Activated B cell treated with CpG ODN at 0.5 μM for 24 hours (primary cell): ENCODE results near the gene DENND11. TPM values are rescaled to one million over a fixed set of nuclear protein-coding genes. Genes with fewer than 3 reads are reported as not detected.

Source experiments
- ATAC-seq: fragments of 200-7000 bp; cut with Tn5 transposase; one replicate; pipeline ENCODE4 v1.10.0; 2021; ENCODE audit warnings: low read depth, mild to moderate bottlenecking, moderate library complexity
- CTCF ChIA-PET: fragments of 350-600 bp; sonication (Branson Sonifier 250); formaldehyde crosslinking; loops from one replicate; lab custom pipeline; 2021; ENCODE audit warnings: antibody characterized with exemption; lab: Charles Lee
- POLR2A ChIA-PET: fragments of 350-600 bp; sonication (Branson Sonifier 250); formaldehyde crosslinking; loops from one replicate; lab custom pipeline; 2021; ENCODE audit warnings: antibody characterized with exemption; lab: Charles Lee
- DNase-seq: peaks from one replicate; pipeline ENCODE4 v3.0.0; 2022
- H3K27ac Mint-ChIP-seq: one replicate; pipeline ENCODE4 v1.8.0; 2020; ENCODE audit warnings: mixed read lengths
- H3K27me3 Mint-ChIP-seq: one replicate; pipeline ENCODE4 v1.8.0; 2021; ENCODE audit warnings: mixed read lengths
- H3K36me3 Mint-ChIP-seq: one replicate; pipeline ENCODE4 v1.8.0; 2021; ENCODE audit warnings: low read depth, mixed read lengths
- H3K4me1 Mint-ChIP-seq: one replicate; pipeline ENCODE4 v1.8.0; 2021; ENCODE audit warnings: mixed read lengths
- H3K4me3 Mint-ChIP-seq: one replicate; pipeline ENCODE4 v1.8.0; 2020; ENCODE audit warnings: mild to moderate bottlenecking, mixed read lengths
- H3K9me3 Mint-ChIP-seq: one replicate; pipeline ENCODE4 v1.8.0; 2020; ENCODE audit warnings: mixed read lengths
- intact Hi-C: fragments of 100-400 bp; cut with micrococcal nuclease; formaldehyde crosslinking; loops from one replicate; pipeline ENCODE4 v1.15.1; 2024
- total RNA-seq: library from RNA; stranded (reverse); gene quantifications from 2 replicates; pipeline ENCODE4 v1.2.3, GENCODE V29; 2022
- TF ChIP-seq, protein P1 (sequence below): fragments of 200-600 bp; IDR thresholded peaks from one replicate; pipeline ENCODE4 v1.8.0; 2022; ENCODE audit warnings: antibody characterized with exemption, mild to moderate bottlenecking

DENND11 gene
- total RNA-seq, 1 donor from 2014 or later = 58.1 TPM

DNA sequence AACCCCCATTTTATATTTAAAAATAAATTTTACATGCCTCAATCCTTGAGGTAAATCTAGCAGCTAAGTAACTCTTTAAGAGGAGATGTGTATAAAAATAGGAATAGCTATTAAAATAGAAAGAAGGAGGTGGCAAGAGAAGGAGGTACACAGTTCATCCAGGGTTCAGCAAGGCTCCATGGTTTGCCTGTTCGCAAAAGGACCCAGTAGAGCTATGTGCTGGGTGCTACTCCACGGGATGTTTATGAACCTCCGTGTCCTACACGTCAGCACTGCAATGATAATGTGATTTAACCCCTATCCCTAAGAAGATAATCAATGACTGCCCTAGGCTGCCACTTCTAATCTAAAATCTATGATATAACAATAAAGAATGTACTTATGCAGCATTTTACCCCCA is 926 bp upstream of the DENND11 start:
- TF ChIP-seq, protein P1, sequence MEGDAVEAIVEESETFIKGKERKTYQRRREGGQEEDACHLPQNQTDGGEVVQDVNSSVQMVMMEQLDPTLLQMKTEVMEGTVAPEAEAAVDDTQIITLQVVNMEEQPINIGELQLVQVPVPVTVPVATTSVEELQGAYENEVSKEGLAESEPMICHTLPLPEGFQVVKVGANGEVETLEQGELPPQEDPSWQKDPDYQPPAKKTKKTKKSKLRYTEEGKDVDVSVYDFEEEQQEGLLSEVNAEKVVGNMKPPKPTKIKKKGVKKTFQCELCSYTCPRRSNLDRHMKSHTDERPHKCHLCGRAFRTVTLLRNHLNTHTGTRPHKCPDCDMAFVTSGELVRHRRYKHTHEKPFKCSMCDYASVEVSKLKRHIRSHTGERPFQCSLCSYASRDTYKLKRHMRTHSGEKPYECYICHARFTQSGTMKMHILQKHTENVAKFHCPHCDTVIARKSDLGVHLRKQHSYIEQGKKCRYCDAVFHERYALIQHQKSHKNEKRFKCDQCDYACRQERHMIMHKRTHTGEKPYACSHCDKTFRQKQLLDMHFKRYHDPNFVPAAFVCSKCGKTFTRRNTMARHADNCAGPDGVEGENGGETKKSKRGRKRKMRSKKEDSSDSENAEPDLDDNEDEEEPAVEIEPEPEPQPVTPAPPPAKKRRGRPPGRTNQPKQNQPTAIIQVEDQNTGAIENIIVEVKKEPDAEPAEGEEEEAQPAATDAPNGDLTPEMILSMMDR = no peak
- H3K27ac Mint-ChIP-seq = no peak overlapping the region
- no peaks in the 10 kb centered on the region for H3K36me3 Mint-ChIP-seq
- no peaks in the 10 kb centered on the region for H3K9me3 Mint-ChIP-seq
- intact Hi-C loops = no loop called here
- no peak for DNase-seq
- ChIA-PET POLR2A (interaction anchor here (0.6 to 5.2 kb wide), 4 partner anchors 35 to 143 kb away, joined by 3 to 56 read pairs (median 4); partner anchors contain the start of gene SSBP1), CTCF (interaction anchor here (1.5 to 3.4 kb wide), 2 partner anchors 35 to 48 kb away, joined by 4 to 17 read pairs; partner anchors contain the start of gene SSBP1)
- no peak for ATAC-seq
- H3K27me3 Mint-ChIP-seq = no peaks in the 10 kb centered on the region
- H3K4me1 Mint-ChIP-seq = peaks cover 36% of the 10 kb centered on the region
- H3K4me3 Mint-ChIP-seq = peak overlapping the region; percentile 83

DNA sequence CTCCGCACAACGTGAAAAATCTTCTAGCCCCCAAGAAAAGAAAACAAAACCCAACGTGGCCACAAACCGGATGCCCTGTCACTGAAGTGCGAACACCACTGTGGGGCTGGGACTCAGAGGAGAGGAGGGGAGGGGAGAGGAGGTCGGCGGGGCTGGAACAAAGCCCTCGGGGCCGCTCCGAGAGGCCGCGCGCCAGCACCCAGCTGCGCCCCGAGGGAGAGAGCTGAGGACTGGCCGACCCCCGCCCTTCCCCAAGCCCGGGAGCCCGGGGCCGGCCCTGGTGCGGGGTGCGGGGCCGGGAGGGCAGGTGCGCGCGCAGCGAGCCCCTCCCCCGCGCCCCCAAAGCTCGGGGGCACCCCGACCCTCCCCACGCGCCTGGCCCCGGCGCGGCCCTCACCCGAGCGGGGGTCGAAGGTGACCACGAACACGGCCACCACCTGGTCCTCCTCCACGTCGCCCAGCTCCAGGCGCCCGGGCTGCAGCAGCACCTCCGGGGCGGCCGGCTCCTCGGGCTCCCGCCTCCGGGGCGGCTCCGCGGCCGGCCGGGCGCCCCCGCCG is 398 bp downstream of the DENND11 start:
- intact Hi-C loops = loop anchor here (1.0 to 2.0 kb wide), 5 partner anchors 19 to 777 kb away; partner anchors contain the start of genes BRAF and SSBP1
- Mint-ChIP-seq H3K36me3 (peaks cover 3% of the 10 kb centered on the region), H3K9me3 (no peaks in the 10 kb centered on the region), H3K4me3 (peak overlapping the region; percentile 85), H3K27me3 (no peaks in the 10 kb centered on the region), H3K27ac (peak overlapping the region; percentile 75), H3K4me1 (peaks cover 50% of the 10 kb centered on the region)
- ChIA-PET POLR2A (interaction anchor here (1.0 to 5.2 kb wide), 3 partner anchors 36 to 53 kb away, joined by 3 to 56 read pairs (median 3); partner anchors contain the start of gene SSBP1), CTCF (interaction anchor here (0.7 to 3.4 kb wide), 4 partner anchors 36 to 47 kb away, joined by 3 to 17 read pairs (median 6); partner anchors contain the start of gene SSBP1)
- TF ChIP-seq, protein P1 = no peak
- peak; percentile 89 for ATAC-seq
- DNase-seq = peak; percentile 69

DNA sequence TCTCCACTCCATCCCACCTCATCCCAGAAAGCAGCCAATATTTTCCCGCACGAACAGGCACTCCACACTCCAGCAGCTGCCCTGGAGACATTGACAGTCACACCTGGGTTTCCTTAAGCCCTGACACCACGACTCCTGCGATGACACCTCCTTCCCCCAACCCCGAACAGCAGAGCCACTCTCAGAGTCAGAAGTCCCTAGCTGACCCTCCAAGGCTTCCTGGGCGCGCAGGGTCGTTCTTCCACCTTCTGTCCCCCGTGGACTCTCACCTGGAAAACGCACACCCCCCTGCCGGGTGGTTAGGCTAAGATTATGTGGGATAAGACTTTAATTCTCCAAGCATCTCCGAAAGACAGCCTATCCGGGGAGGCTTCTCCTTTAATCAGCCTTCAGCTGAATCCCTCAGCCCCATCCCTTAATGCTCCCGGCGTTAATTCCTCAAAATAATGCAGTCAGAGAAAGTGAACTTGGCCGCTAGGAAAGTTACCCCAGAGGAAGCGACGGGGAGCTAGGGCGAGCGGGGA is 1.1 kb downstream of the DENND11 start:
- TF ChIP-seq, protein P1 = no peak
- CTCF ChIA-PET = interaction anchor here (1.1 to 3.4 kb wide), 3 partner anchors 37 to 47 kb away, joined by 3 to 17 read pairs (median 9); partner anchors contain the start of gene SSBP1
- H3K4me3 Mint-ChIP-seq = peak overlapping the region; percentile 85
- no peaks in the 10 kb centered on the region for H3K9me3 Mint-ChIP-seq
- no peak for ATAC-seq
- DNase-seq = peak; percentile 18
- intact Hi-C loops = loop anchor here (1.0 to 2.0 kb wide), 5 partner anchors 18 to 776 kb away; partner anchors contain the start of genes BRAF and SSBP1
- H3K4me1 Mint-ChIP-seq = peaks cover 56% of the 10 kb centered on the region
- peak overlapping the region; percentile 77 for H3K27ac Mint-ChIP-seq
- peaks cover 6% of the 10 kb centered on the region for H3K36me3 Mint-ChIP-seq
- POLR2A ChIA-PET = interaction anchor here (0.9 to 5.2 kb wide), 3 partner anchors 37 to 52 kb away, joined by 3 to 56 read pairs (median 4); partner anchors contain the start of gene SSBP1
- no peaks in the 10 kb centered on the region for H3K27me3 Mint-ChIP-seq

DNA sequence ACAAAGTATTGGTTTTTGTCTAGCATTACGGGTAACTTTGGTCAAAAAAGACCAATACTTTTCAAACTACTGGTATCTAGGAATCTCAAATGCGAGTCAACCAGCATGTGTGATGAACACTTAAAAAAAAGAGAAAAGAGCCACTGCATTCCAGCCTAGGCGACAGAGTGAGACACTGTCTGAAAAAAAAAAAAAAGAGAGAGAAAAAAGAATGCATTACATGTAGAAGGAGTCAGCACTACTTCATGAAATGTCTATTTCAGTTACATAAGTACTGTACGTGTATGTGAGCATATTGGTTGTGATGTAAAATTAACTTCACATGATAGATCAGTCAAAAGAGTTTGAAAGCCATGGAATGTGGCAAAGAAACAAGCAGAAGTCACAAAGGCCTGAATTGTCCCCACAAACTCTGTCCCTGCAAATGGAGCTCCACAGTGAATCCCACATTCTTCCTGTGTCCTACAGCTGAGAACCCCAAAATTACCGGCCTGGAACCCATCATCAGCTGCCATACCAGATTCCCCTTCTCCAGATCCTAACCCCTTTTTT is 1.6 kb downstream of the DENND11 start:
- ChIA-PET CTCF (interaction anchor here (2.6 to 3.4 kb wide), 2 partner anchors 38 to 46 kb away, joined by 9 to 17 read pairs; partner anchors contain the start of gene SSBP1), POLR2A (interaction anchor here (0.9 to 5.2 kb wide), 2 partner anchors 37 to 51 kb away, joined by 4 to 56 read pairs; partner anchors contain the start of gene SSBP1)
- Mint-ChIP-seq H3K9me3 (no peaks in the 10 kb centered on the region), H3K27me3 (no peaks in the 10 kb centered on the region), H3K36me3 (peaks cover 12% of the 10 kb centered on the region), H3K4me1 (peaks cover 62% of the 10 kb centered on the region), H3K4me3 (peak overlapping the region; percentile 85), H3K27ac (peak overlapping the region; percentile 77)
- ATAC-seq (no peak), DNase-seq (no peak)
- intact Hi-C loops = loop anchor here (2.0 kb wide), 2 partner anchors 18 to 776 kb away; partner anchors contain the start of gene BRAF
- TF ChIP-seq, protein P1 = no peak
